Hematopoietic multipotent progenitor cell treated with erythropoietin and hydrocortisone succinate and interleukin-3 and kit ligand, for 15 days (in vitro differentiated cells): Measurements from ENCODE around the gene AKAP6.
A peak's percentile ranks its signal among the peaks of the same experiment; 100 is the strongest.

ENCODE experiments used
- DNase-seq: peaks from one replicate; pipeline ENCODE4 v3.0.0-alpha.2; 2015; ENCODE audit warnings: low spot score

Gene AKAP6

GRCh38 chr14:32329146-32329545, at the start of gene AKAP6:
AKAP6 (plus strand) TSS chr14:32329298; CDS start chr14:32433494, 104,196 bp downstream.
- no peak for DNase-seq

- no peak for DNase-seq
These were observed 42.5 kb upstream of the AKAP6 start for GRCh38 chr14:32286602-32287001.

- DNase-seq, result no peak
These were observed 32.7 kb upstream of the AKAP6 start for GRCh38 chr14:32296366-32296765.

GRCh38 chr14:32298346-32298745, 30.8 kb upstream of the AKAP6 start:
- no peak for DNase-seq

GRCh38 chr14:32300136-32300535, 29.0 kb upstream of the AKAP6 start:
- no peak for DNase-seq

GRCh38 chr14:32303865-32304264, 25.2 kb upstream of the AKAP6 start:
- no peak for DNase-seq

GRCh38 chr14:32304296-32304695, 24.8 kb upstream of the AKAP6 start:
- no peak for DNase-seq

- no peak for DNase-seq
These were observed 22.5 kb upstream of the AKAP6 start for GRCh38 chr14:32306549-32306948.

GRCh38 chr14:32307881-32308582, 21.1 kb upstream of the AKAP6 start:
- DNase-seq, result no peak

- no peak for DNase-seq
These were observed 18.2 kb upstream of the AKAP6 start for GRCh38 chr14:32310876-32311275.

GRCh38 chr14:32311294-32312009, 17.6 kb upstream of the AKAP6 start:
- no peak for DNase-seq

GRCh38 chr14:32312010-32312331, 17.1 kb upstream of the AKAP6 start:
- no peak for DNase-seq

GRCh38 chr14:32313844-32314376, 15.2 kb upstream of the AKAP6 start:
- DNase-seq, result no peak

GRCh38 chr14:32318087-32318795, 10.9 kb upstream of the AKAP6 start:
- DNase-seq, result no peak

- DNase-seq, result no peak
These were observed 9.6 kb upstream of the AKAP6 start for GRCh38 chr14:32319368-32320049.

- DNase-seq, result no peak
These were observed 4.5 kb upstream of the AKAP6 start for GRCh38 chr14:32324601-32325000.

GRCh38 chr14:32327255-32327961, 1.7 kb upstream of the AKAP6 start:
- no peak for DNase-seq

GRCh38 chr14:32329690-32330285, 690 bp downstream of the AKAP6 start:
- DNase-seq, result no peak

- no peak for DNase-seq
These were observed 1.4 kb downstream of the AKAP6 start for GRCh38 chr14:32330351-32331111.

- DNase-seq, result peak; percentile 72
These were observed 2.1 kb downstream of the AKAP6 start for GRCh38 chr14:32331206-32331605.
